ENCODE results near the gene ZNF888.
"Not testable (repeated sequence)": the region's sequence is repeated elsewhere in the genome, so short reads cannot be mapped to it uniquely, and the experiment has no call there.

ZNF888 gene

DNA sequence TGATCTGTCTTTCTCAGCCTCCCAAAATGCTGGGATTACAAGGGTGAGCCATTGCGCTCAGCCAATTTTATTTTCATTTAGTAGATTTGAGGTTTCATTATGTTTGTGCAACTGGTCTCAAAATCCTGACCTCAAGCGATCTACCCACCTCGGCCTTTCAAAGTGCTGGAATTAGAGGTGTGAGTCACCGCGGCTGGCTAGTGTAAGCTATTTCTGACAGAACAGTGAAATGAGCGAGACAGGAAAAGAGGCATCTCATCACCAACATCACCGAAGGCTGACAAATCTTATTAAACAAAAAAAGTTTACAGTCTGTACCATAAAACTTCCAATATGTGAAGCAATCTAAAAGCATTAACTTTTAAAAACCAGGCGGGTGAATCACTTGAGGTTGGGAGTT, 12.2 kb upstream of the ZNF888 start:
- Histone ChIP-seq H3K27me3 (ENCODE audit: control insufficient read depth in 1 of 2, insufficient read depth in 1 of 2, low read length in 2 of 2) (no peaks in the 10 kb centered on the region), H3K79me1 (replicated peaks; ENCODE audit: low read length, poor library complexity, severe bottlenecking) (peaks cover 25% of the 10 kb centered on the region), H3K9me3 (ENCODE audit: control insufficient read depth, low read length) (no peaks in the 10 kb centered on the region)

DNA sequence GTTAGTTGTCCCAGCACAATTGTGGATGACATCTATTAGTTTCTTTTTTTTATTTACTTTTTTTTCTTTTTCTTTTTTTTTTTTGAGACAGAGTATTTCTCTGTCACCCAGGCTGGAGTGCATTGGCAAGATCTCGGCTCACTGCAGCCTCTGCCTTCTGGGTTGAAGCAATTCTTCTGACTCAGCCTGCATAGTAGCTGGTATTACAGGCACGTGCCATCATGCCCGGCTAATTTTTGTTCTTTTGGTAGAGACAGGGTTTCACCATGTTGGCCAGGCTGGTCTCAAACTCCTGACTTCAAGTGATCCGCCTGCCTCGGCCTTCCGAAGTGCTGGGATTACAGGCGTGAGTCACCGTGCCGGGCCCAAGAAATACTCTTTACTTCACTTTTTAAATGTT, 1.4 kb upstream of the ZNF888 start:
- H2BK120ac ChIP-seq (ENCODE audit: low read depth, low read length); H2BK12ac ChIP-seq (ENCODE audit: low read length in 2 of 2); H2AK5ac ChIP-seq (ENCODE audit: low read length, severe bottlenecking); H3K4ac ChIP-seq (ENCODE audit: low read depth in 1 of 2, low read length in 2 of 2); H4K8ac ChIP-seq (ENCODE audit: low read length); H3K4me3 ChIP-seq (ENCODE audit: insufficient read depth in 1 of 2, low read depth in 1 of 2, low read length in 2 of 2); H3K23ac ChIP-seq (ENCODE audit: low read length in 2 of 2); H3K4me2 ChIP-seq (ENCODE audit: low read length, poor library complexity, severe bottlenecking); H3K18ac ChIP-seq (ENCODE audit: low read depth in 1 of 2, low read length in 2 of 2); H2AFZ ChIP-seq (ENCODE audit: low read depth, low read length); H3K9ac ChIP-seq (ENCODE audit: low read length); H3K27me3 ChIP-seq (ENCODE audit: control insufficient read depth in 1 of 2, insufficient read depth in 1 of 2, low read length in 2 of 2); H4K91ac ChIP-seq (ENCODE audit: low read length); H3K4me1 ChIP-seq (ENCODE audit: control insufficient read depth, insufficient read depth, low read depth, low read length); H3K9me3 ChIP-seq (ENCODE audit: control insufficient read depth, low read length); H2BK15ac ChIP-seq (ENCODE audit: low read depth, poor library complexity, severe bottlenecking); H2BK5ac ChIP-seq (ENCODE audit: low read depth, low read length, poor library complexity, severe bottlenecking); H3K27ac ChIP-seq (ENCODE audit: low read length, poor library complexity, severe bottlenecking); H3K14ac ChIP-seq (ENCODE audit: low read length in 2 of 2); H3K79me1 ChIP-seq (replicated peaks; ENCODE audit: low read length, poor library complexity, severe bottlenecking); DNase-seq: not testable (repeated sequence)
- 99% methylated on average over 9 of the region's 9 CpGs for WGBS
- peaks cover 11 to 12% of the 10 kb centered on the region in 2 experiments for H3K36me3 ChIP-seq (ENCODE audit: control insufficient read depth in 1 of 2, insufficient read depth in 2 of 2, low read depth in 1 of 2, low read length in 2 of 2)

More for the DNA sequence above, 12.2 kb upstream of the ZNF888 start:
- H3K4me2 ChIP-seq (ENCODE audit: low read length, poor library complexity, severe bottlenecking), result no peak overlapping the region
- no peak overlapping the region for H2BK12ac ChIP-seq (ENCODE audit: low read length in 2 of 2)
- H3K4me1 ChIP-seq (ENCODE audit: control insufficient read depth, insufficient read depth, low read depth, low read length), result no peaks in the 10 kb centered on the region
- H2BK120ac ChIP-seq (ENCODE audit: low read depth, low read length), result no peak overlapping the region
- no peak overlapping the region for H2AK5ac ChIP-seq (ENCODE audit: low read length, severe bottlenecking)
- H3K18ac ChIP-seq (ENCODE audit: low read depth in 1 of 2, low read length in 2 of 2), result no peak overlapping the region
- no peak overlapping the region for H3K23ac ChIP-seq (ENCODE audit: low read length in 2 of 2)
- H3K9ac ChIP-seq (ENCODE audit: low read length), result no peak overlapping the region
- WGBS, result 87% methylated on average over 7 of the region's 8 CpGs
- H3K14ac ChIP-seq (ENCODE audit: low read length in 2 of 2), result no peak overlapping the region
- no peak overlapping the region for H3K4me3 ChIP-seq (ENCODE audit: insufficient read depth in 1 of 2, low read depth in 1 of 2, low read length in 2 of 2)
- peaks cover 0 to 10% of the 10 kb centered on the region in 2 experiments for H3K36me3 ChIP-seq (ENCODE audit: control insufficient read depth in 1 of 2, insufficient read depth in 2 of 2, low read depth in 1 of 2, low read length in 2 of 2)
- DNase-seq, result peak; percentile 62
- no peak overlapping the region for H4K8ac ChIP-seq (ENCODE audit: low read length)
- H2AFZ ChIP-seq (ENCODE audit: low read depth, low read length), result no peak overlapping the region
- H4K91ac ChIP-seq (ENCODE audit: low read length), result no peak overlapping the region
- H2BK5ac ChIP-seq (ENCODE audit: low read depth, low read length, poor library complexity, severe bottlenecking), result no peak overlapping the region
- no peak overlapping the region for H2BK15ac ChIP-seq (ENCODE audit: low read depth, poor library complexity, severe bottlenecking)
- H3K4ac ChIP-seq (ENCODE audit: low read depth in 1 of 2, low read length in 2 of 2), result no peak overlapping the region
- peak overlapping the region; percentile 49 for H3K27ac ChIP-seq (ENCODE audit: low read length, poor library complexity, severe bottlenecking)

DNA sequence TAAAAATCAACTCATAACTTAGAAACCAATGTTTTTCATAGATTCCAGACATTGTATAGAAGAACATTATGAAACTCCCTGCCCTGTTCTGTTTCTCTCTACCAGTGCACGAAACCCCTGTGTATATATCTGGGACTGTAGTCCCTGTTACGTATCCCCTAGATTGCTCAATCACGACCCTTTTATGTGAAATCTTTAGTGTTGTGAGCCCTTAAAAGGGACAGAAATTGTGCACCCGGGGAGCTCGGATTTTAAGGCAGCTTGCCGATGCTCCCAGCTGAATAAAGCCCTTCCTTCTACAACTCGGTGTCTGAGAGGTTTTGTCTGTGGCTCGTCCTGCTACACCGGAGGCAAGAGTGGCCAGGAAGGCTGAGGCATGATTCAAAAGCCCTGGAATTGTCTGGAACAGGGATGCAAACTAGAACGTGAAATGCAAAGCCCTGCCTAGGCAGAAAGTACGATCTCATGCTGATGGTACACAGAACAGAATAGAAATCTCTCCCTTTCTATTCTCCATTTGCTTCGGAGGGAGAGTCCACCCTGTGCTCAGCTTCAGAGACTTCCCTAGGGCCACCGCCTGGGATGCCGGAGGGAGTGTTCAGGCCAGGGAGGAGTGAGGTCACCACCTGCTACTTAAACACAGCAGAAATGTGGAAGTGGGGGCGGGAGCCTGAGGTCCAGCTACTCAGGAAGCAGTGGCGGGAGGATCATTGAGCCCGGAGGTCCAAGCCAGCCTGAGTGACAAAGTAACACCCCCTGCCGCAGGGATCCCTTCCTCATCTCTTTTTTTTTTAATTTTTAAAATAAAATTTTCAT, 758 bp upstream of the ZNF888 start:
- peaks cover 10 to 11% of the 10 kb centered on the region in 2 experiments for H3K36me3 ChIP-seq (ENCODE audit: control insufficient read depth in 1 of 2, insufficient read depth in 2 of 2, low read depth in 1 of 2, low read length in 2 of 2)
- peaks cover 6% of the 10 kb centered on the region for H3K79me1 ChIP-seq (replicated peaks; ENCODE audit: low read length, poor library complexity, severe bottlenecking)
- H3K18ac ChIP-seq (ENCODE audit: low read depth in 1 of 2, low read length in 2 of 2), result no peak overlapping the region
- no peak overlapping the region for H3K23ac ChIP-seq (ENCODE audit: low read length in 2 of 2)
- no peak overlapping the region for H2BK120ac ChIP-seq (ENCODE audit: low read depth, low read length)
- peak; percentile 28 for DNase-seq
- peak overlapping the region in 1 of 2 experiments; percentile 26 for H3K4ac ChIP-seq (ENCODE audit: low read depth in 1 of 2, low read length in 2 of 2)
- H2BK5ac ChIP-seq (ENCODE audit: low read depth, low read length, poor library complexity, severe bottlenecking), result no peak overlapping the region
- H4K8ac ChIP-seq (ENCODE audit: low read length), result no peak overlapping the region
- no peak overlapping the region for H2BK12ac ChIP-seq (ENCODE audit: low read length in 2 of 2)
- peak overlapping the region; percentile 34 for H3K4me2 ChIP-seq (ENCODE audit: low read length, poor library complexity, severe bottlenecking)
- H3K9ac ChIP-seq (ENCODE audit: low read length), result peak overlapping the region; percentile 97
- no peaks in the 10 kb centered on the region for H3K9me3 ChIP-seq (ENCODE audit: control insufficient read depth, low read length)
- no peak overlapping the region for H2AFZ ChIP-seq (ENCODE audit: low read depth, low read length)
- WGBS, result 79% methylated on average over 14 of the region's 18 CpGs
- no peaks in the 10 kb centered on the region for H3K27me3 ChIP-seq (ENCODE audit: control insufficient read depth in 1 of 2, insufficient read depth in 1 of 2, low read length in 2 of 2)
- no peak overlapping the region for H2AK5ac ChIP-seq (ENCODE audit: low read length, severe bottlenecking)
- H3K27ac ChIP-seq (ENCODE audit: low read length, poor library complexity, severe bottlenecking), result peak overlapping the region; percentile 57
- H3K14ac ChIP-seq (ENCODE audit: low read length in 2 of 2), result no peak overlapping the region
- no peak overlapping the region for H4K91ac ChIP-seq (ENCODE audit: low read length)
- H3K4me3 ChIP-seq (ENCODE audit: insufficient read depth in 1 of 2, low read depth in 1 of 2, low read length in 2 of 2), result peak overlapping the region; percentile 64 to 96
- peaks cover 7% of the 10 kb centered on the region for H3K4me1 ChIP-seq (ENCODE audit: control insufficient read depth, insufficient read depth, low read depth, low read length)
- H2BK15ac ChIP-seq (ENCODE audit: low read depth, poor library complexity, severe bottlenecking), result no peak overlapping the region

DNA sequence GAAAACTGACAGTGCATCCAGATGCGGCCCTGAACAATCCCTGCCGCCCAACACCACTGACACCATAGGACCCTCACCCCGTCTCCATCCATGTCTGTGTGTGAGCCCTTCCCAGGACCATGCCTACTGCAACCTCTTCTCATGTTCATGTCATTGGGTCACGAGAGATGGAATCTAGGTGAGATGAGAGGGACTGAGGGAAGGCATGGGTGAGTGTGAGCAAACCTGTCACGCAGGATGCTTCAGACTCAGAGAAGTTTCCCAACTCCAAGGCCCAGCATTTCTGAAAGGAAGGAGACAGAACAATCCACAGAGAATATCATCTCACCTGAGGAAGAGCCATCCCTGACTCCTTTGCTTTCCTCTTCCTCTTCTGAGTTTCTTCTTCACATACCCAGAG, 5.7 kb downstream of the ZNF888 start:
- no peak overlapping the region for H2BK5ac ChIP-seq (ENCODE audit: low read depth, low read length, poor library complexity, severe bottlenecking)
- H3K4me2 ChIP-seq (ENCODE audit: low read length, poor library complexity, severe bottlenecking), result no peak overlapping the region

More for the DNA sequence above, 5.7 kb downstream of the ZNF888 start:
- peaks cover 24 to 29% of the 10 kb centered on the region in 2 experiments for H3K36me3 ChIP-seq (ENCODE audit: control insufficient read depth in 1 of 2, insufficient read depth in 2 of 2, low read depth in 1 of 2, low read length in 2 of 2)
- H2BK120ac ChIP-seq (ENCODE audit: low read depth, low read length), result no peak overlapping the region
- no peak overlapping the region for H3K27ac ChIP-seq (ENCODE audit: low read length, poor library complexity, severe bottlenecking)
- WGBS, result 100% methylated on average over 3 of the region's 5 CpGs
- no peak overlapping the region for H2AK5ac ChIP-seq (ENCODE audit: low read length, severe bottlenecking)
- H3K9me3 ChIP-seq (ENCODE audit: control insufficient read depth, low read length), result no peaks in the 10 kb centered on the region
- no peak for DNase-seq
- no peak overlapping the region for H2BK12ac ChIP-seq (ENCODE audit: low read length in 2 of 2)
- no peak overlapping the region for H4K8ac ChIP-seq (ENCODE audit: low read length)
- no peak overlapping the region for H3K23ac ChIP-seq (ENCODE audit: low read length in 2 of 2)
- no peak overlapping the region for H2BK15ac ChIP-seq (ENCODE audit: low read depth, poor library complexity, severe bottlenecking)
- no peak overlapping the region for H4K91ac ChIP-seq (ENCODE audit: low read length)
- no peak overlapping the region for H3K14ac ChIP-seq (ENCODE audit: low read length in 2 of 2)
- H2AFZ ChIP-seq (ENCODE audit: low read depth, low read length), result no peak overlapping the region
- H3K18ac ChIP-seq (ENCODE audit: low read depth in 1 of 2, low read length in 2 of 2), result no peak overlapping the region
- peaks cover 10% of the 10 kb centered on the region for H3K79me1 ChIP-seq (replicated peaks; ENCODE audit: low read length, poor library complexity, severe bottlenecking)
- H3K4me3 ChIP-seq (ENCODE audit: insufficient read depth in 1 of 2, low read depth in 1 of 2, low read length in 2 of 2), result no peak overlapping the region
- H3K27me3 ChIP-seq (ENCODE audit: control insufficient read depth in 1 of 2, insufficient read depth in 1 of 2, low read length in 2 of 2), result no peaks in the 10 kb centered on the region
- no peak overlapping the region for H3K4ac ChIP-seq (ENCODE audit: low read depth in 1 of 2, low read length in 2 of 2)
- no peaks in the 10 kb centered on the region for H3K4me1 ChIP-seq (ENCODE audit: control insufficient read depth, insufficient read depth, low read depth, low read length)
- no peak overlapping the region for H3K9ac ChIP-seq (ENCODE audit: low read length)

All from mesenchymal stem cell (in vitro differentiated cells and primary cell).